IgD-negative memory B cell (primary cell): Measurements from ENCODE around the gene RCSD1. TPM values are rescaled to one million over a fixed set of nuclear protein-coding genes. Genes with fewer than 3 reads are reported as not detected.

Experiments used
- H3K27ac Mint-ChIP-seq, 3 donors: one replicate each; pipeline ENCODE4 v1.8.0; 2020 to 2022; ENCODE audit warnings: mild to moderate bottlenecking in 3 of 3, mixed read lengths in 3 of 3, moderate library complexity in 1 of 3
- H3K27me3 Mint-ChIP-seq: one replicate; pipeline ENCODE4 v1.8.0; 2021; ENCODE audit warnings: mixed read lengths
- H3K36me3 Mint-ChIP-seq: one replicate; pipeline ENCODE4 v1.8.0; 2020; ENCODE audit warnings: mild to moderate bottlenecking, mixed read lengths
- H3K4me1 Mint-ChIP-seq, 3 donors: one replicate each; pipeline ENCODE4 v1.8.0; 2020 to 2022; ENCODE audit warnings: mixed read lengths in 3 of 3, mild to moderate bottlenecking in 1 of 3
- H3K4me3 Mint-ChIP-seq, 4 donors: one replicate each; pipeline ENCODE4 v1.8.0; 2020 to 2022; ENCODE audit warnings: mild to moderate bottlenecking in 4 of 4, mixed read lengths in 4 of 4, moderate library complexity in 3 of 4
- H3K9me3 Mint-ChIP-seq, 3 donors: one replicate each; pipeline ENCODE4 v1.8.0; 2020 to 2021; ENCODE audit warnings: mixed read lengths in 3 of 3, mild to moderate bottlenecking in 1 of 3
- polyA plus RNA-seq: library from polyadenylated mRNA; unstranded; fragments of 300-500 nt; fragmentation: Illumina TruSeq; gene quantifications from one replicate; pipeline ENCODE4 v1.2.3, GENCODE V29; 2021

The RCSD1 gene
- polyA plus RNA-seq, 1 donor from 2014 or later: 249 TPM

- no peak overlapping the region for H3K27ac Mint-ChIP-seq
- no peaks in the 10 kb centered on the region for H3K9me3 Mint-ChIP-seq
- H3K4me3 Mint-ChIP-seq: no peak overlapping the region
- H3K4me1 Mint-ChIP-seq: peaks cover 17 to 21% (median 18%) of the 10 kb centered on the region in 3 donors
- H3K36me3 Mint-ChIP-seq: peaks cover 7% of the 10 kb centered on the region
- no peaks in the 10 kb centered on the region for H3K27me3 Mint-ChIP-seq
These were observed 60.0 kb downstream of the RCSD1 start for GRCh38 chr1:167690053-167690452.

GRCh38 chr1:167693425-167694045, 63.5 kb downstream of the RCSD1 start:
- Mint-ChIP-seq H3K27me3 (no peaks in the 10 kb centered on the region), H3K27ac (peak overlapping the region in 1 of 3 donors; percentile 29), H3K4me3 (no peak overlapping the region), H3K4me1 (peaks cover 0 to 2% (median 2%) of the 10 kb centered on the region in 3 donors), H3K36me3 (peaks cover 4% of the 10 kb centered on the region), H3K9me3 (no peaks in the 10 kb centered on the region)

DNA sequence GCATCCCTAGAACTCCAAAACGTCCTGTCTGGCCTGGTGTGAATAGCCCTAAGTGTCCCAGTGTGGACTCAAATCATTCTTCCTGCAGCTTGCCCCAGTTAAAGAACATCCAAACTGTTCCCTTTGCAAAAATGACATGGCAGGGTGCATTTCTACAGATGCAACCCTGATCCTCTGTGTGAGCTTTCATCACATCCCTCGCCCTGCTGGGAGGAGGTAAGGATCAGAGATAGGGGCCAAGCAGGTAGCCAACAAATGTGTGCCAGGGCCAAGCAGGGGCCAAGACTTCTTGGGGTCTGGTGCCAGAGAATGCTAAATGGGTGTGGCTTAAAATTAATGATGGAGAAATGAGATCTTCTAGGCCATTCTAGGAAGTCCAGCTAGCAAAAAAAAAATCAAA, 64.7 kb downstream of the RCSD1 start:
- Mint-ChIP-seq H3K27me3 (no peaks in the 10 kb centered on the region), H3K9me3 (no peaks in the 10 kb centered on the region), H3K36me3 (peaks cover 4% of the 10 kb centered on the region), H3K27ac (peak overlapping the region in 1 of 3 donors; percentile 70), H3K4me1 (peaks cover 1 to 4% (median 2%) of the 10 kb centered on the region in 3 donors), H3K4me3 (no peak overlapping the region)

DNA sequence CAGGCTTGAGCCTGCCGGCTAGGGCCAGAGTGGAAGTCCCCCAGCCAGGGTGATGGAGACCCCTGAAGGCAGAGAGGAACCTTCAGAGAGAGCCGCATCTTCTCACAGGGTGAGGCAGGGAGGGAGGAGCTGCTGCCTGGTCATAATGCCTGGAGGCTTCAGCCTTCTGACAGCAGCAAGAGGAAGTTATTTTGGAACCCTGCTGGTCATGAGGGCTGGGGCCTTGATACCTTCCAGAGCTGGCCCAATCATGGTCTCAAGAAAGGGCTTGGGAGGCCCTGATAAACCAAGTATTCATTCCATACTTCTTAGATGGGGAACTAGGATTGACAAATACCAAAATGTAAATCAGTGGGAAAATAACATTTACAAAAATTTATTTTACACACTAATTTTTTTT, 65.1 kb downstream of the RCSD1 start:
- Mint-ChIP-seq H3K9me3 (no peaks in the 10 kb centered on the region), H3K4me1 (peaks cover 1 to 7% (median 5%) of the 10 kb centered on the region in 3 donors), H3K4me3 (no peak overlapping the region), H3K27me3 (no peaks in the 10 kb centered on the region), H3K36me3 (peaks cover 4% of the 10 kb centered on the region), H3K27ac (peak overlapping the region in 1 of 3 donors; percentile 70)

GRCh38 chr1:167695756-167696561, 65.9 kb downstream of the RCSD1 start:
- H3K9me3 Mint-ChIP-seq: no peaks in the 10 kb centered on the region
- no peaks in the 10 kb centered on the region for H3K27me3 Mint-ChIP-seq
- no peak overlapping the region for H3K27ac Mint-ChIP-seq

DNA sequence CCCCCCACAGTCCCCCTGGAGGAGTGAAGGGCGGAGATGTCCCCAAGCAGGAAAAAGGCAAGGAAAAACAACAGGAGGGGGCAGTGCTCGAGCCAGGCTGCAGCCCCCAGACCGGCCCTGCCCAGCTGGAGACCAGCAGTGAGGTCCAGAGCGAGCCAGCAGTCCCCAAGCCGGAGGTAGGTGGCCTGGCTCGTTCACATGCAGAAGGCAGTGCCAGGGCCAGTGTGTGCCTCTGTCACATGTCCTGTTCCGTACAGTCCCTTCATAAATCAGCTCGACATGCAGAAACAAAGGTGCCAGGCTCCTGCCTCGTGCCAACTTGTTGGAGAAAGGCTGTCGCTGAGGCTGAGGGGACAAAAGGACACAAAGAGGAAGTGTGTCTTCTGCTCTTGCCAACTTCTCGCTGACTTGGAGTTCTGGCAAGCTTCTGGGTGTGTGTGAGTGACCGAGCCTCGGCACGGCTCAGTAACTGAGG, 67.7 kb downstream of the RCSD1 start:
- no peaks in the 10 kb centered on the region for H3K27me3 Mint-ChIP-seq
- H3K27ac Mint-ChIP-seq: peak overlapping the region in 1 of 3 donors; percentile 67
- no peaks in the 10 kb centered on the region for H3K9me3 Mint-ChIP-seq
- H3K4me3 Mint-ChIP-seq: peak overlapping the region in 1 of 4 donors; percentile 50
- peaks cover 4% of the 10 kb centered on the region for H3K36me3 Mint-ChIP-seq
- H3K4me1 Mint-ChIP-seq: peaks cover 3 to 7% (median 5%) of the 10 kb centered on the region in 3 donors

More at GRCh38 chr1:167695756-167696561, 65.9 kb downstream of the RCSD1 start:
- Mint-ChIP-seq H3K4me3 (no peak overlapping the region), H3K36me3 (peaks cover 4% of the 10 kb centered on the region), H3K4me1 (peaks cover 1 to 7% (median 5%) of the 10 kb centered on the region in 3 donors)

DNA sequence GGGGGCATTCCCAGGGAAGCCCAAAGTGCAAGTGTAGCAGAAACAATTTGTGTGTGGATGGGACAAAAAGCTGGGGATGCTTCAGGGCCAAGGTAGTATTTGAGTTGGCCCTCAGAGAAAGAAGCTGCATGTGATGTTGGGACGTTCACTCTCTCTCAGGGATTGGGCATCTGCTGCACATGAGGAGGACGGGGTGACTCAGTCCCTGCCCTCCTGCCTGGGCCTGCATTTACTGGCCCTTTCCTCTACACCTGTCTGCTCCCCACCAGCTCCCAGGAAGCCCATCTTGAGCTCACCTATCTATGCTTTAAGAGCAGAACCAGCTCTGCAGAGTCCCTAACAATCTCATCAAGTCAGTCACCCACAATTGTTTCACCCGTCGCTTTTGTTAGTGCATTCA, 68.3 kb downstream of the RCSD1 start:
- Mint-ChIP-seq H3K36me3 (peaks cover 2% of the 10 kb centered on the region), H3K27me3 (no peaks in the 10 kb centered on the region), H3K4me1 (peaks cover 5 to 11% (median 6%) of the 10 kb centered on the region in 3 donors), H3K4me3 (peak overlapping the region in 1 of 4 donors; percentile 50), H3K27ac (peak overlapping the region in 1 of 3 donors; percentile 67), H3K9me3 (no peaks in the 10 kb centered on the region)

DNA sequence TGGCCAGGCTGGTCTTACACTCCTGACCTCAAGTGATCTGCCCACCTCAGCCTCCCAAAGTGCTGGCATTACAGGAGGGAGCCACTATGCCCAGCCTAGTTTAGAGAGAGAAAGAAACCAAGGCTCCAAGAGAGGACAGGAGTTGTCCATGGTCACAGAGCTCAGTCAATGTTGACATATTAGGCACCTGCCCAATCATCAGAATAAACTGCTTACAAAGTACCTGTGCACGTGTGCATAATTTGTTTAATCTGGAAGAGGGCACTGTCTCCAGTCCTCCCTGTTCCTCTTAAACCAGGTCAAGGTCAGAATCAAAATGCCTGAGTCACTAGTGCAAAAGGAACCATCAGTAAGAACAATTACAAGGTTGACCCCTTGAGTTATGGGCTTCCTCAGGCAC, 71.5 kb downstream of the RCSD1 start:
- H3K27ac Mint-ChIP-seq: peak overlapping the region in 2 of 3 donors; percentile 23 to 39
- H3K27me3 Mint-ChIP-seq: no peaks in the 10 kb centered on the region
- H3K4me3 Mint-ChIP-seq: no peak overlapping the region
- H3K36me3 Mint-ChIP-seq: peaks cover 2% of the 10 kb centered on the region
- peaks cover 10 to 34% (median 23%) of the 10 kb centered on the region in 3 donors for H3K4me1 Mint-ChIP-seq
- no peaks in the 10 kb centered on the region for H3K9me3 Mint-ChIP-seq

DNA sequence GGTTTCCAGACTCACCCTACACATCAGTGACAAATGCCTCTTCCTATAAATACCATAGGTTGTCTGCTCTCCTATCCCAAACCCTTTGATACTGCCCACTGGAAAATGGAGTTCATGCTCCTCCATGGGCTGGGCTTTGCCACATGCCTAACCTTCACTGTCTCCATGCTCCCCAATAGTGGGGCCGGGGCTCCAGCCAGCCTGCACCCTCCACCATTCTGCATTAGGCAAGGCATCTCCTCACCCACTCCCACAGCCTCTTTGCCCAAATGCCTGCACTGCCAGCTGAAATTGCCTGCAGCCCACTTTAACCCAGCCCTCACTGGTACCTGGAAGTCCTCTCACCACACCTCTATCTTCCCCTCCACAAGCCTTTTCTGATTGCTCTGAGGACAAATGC, 73.5 kb downstream of the RCSD1 start:
- peaks cover 29 to 54% (median 42%) of the 10 kb centered on the region in 3 donors for H3K4me1 Mint-ChIP-seq
- H3K36me3 Mint-ChIP-seq: peaks cover 2% of the 10 kb centered on the region
- H3K27ac Mint-ChIP-seq: peak overlapping the region; percentile 40 to 80 (median 76)
- H3K9me3 Mint-ChIP-seq: no peaks in the 10 kb centered on the region
- H3K27me3 Mint-ChIP-seq: no peaks in the 10 kb centered on the region
- H3K4me3 Mint-ChIP-seq: no peak overlapping the region

DNA sequence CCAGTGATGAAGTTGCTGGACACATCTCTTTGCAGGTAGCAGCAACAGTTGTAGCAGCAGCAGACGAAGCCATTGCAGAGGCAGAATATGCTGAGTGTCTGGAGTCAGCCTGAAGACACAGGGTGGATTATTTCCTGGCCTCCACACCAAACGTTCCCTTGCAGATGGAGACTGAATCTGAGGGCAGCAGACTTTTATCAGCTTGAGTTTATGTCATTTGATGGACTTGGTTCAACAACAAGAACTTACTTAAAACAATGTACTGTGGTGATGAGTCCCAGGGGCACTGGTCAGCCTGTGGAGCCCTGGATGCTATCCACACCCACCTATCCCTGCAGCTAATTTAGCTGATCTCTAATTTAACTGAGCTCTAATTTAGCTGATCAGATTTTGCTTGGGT, 74.7 kb downstream of the RCSD1 start:
- Mint-ChIP-seq H3K27ac (no peak overlapping the region), H3K4me3 (no peak overlapping the region), H3K36me3 (no peaks in the 10 kb centered on the region), H3K27me3 (no peaks in the 10 kb centered on the region), H3K9me3 (no peaks in the 10 kb centered on the region), H3K4me1 (peaks cover 35 to 59% (median 52%) of the 10 kb centered on the region in 3 donors)

DNA sequence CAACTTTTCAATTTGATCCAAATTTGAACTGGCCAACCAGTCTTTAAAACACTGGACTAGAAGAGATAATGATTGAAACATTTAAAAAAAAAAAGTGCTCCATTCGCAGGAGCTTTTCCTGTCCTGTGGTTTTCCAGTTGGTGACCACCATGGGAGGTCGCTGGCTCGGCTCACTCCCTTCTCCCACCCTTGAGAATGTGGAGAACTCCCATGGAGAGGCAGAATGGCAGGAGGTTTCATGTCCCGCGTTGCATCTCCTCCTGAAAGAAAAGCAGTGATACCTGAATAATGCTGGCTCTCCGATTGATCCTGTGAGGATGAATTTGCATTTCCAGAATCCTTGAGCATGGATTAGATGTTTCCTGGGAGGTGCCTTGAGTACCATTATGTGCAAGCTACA, 75.2 kb downstream of the RCSD1 start:
- Mint-ChIP-seq H3K4me3 (no peak overlapping the region), H3K9me3 (no peaks in the 10 kb centered on the region), H3K4me1 (peaks cover 37 to 55% (median 55%) of the 10 kb centered on the region in 3 donors), H3K36me3 (no peaks in the 10 kb centered on the region), H3K27me3 (no peaks in the 10 kb centered on the region), H3K27ac (peak overlapping the region in 1 of 3 donors; percentile 13)

- Mint-ChIP-seq H3K9me3 (no peaks in the 10 kb centered on the region), H3K27ac (peak overlapping the region in 2 of 3 donors; percentile 74 to 88), H3K27me3 (no peaks in the 10 kb centered on the region), H3K4me3 (peak overlapping the region in 1 of 4 donors; percentile 28), H3K4me1 (peaks cover 37 to 58% (median 55%) of the 10 kb centered on the region in 3 donors), H3K36me3 (no peaks in the 10 kb centered on the region)
These were observed 76.3 kb downstream of the RCSD1 start for GRCh38 chr1:167706363-167706762.

GRCh38 chr1:167706931-167707877, 77.2 kb downstream of the RCSD1 start:
- peak overlapping the region in 3 of 4 donors; percentile 6 to 81 (median 69) for H3K4me3 Mint-ChIP-seq
- H3K9me3 Mint-ChIP-seq: no peaks in the 10 kb centered on the region
- H3K27ac Mint-ChIP-seq: peak overlapping the region; percentile 28 to 88 (median 74)
- no peaks in the 10 kb centered on the region for H3K27me3 Mint-ChIP-seq
- no peaks in the 10 kb centered on the region for H3K36me3 Mint-ChIP-seq
- peaks cover 37 to 59% (median 55%) of the 10 kb centered on the region in 3 donors for H3K4me1 Mint-ChIP-seq

DNA sequence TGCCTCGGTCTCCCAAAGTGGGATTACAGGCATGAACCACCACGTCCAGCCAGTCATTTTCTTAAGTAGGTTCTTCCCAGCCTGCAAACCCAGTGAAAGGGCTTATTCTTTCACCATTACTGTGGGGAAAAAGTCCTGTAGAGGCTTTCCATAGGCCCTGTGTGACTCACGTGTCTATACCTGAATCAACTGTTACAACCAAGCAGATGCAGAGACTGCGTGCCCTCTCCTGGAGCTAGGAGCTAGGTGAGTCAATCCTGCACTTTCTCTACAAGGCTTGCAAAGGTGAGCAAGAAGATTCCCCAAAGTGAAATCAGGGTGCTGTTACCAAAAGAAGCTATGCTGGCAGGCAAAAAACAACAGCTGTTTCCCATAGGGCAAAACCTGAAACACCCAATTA, 77.9 kb downstream of the RCSD1 start:
- H3K27ac Mint-ChIP-seq: peak overlapping the region in 2 of 3 donors; percentile 28 to 88
- no peaks in the 10 kb centered on the region for H3K36me3 Mint-ChIP-seq
- H3K27me3 Mint-ChIP-seq: no peaks in the 10 kb centered on the region
- no peaks in the 10 kb centered on the region for H3K9me3 Mint-ChIP-seq
- peaks cover 37 to 57% (median 54%) of the 10 kb centered on the region in 3 donors for H3K4me1 Mint-ChIP-seq
- H3K4me3 Mint-ChIP-seq: peak overlapping the region in 2 of 4 donors; percentile 69 to 81
